ENCODE measurements around the gene SHMT1.

GRCh38 chr17:18323507-18324139 is 39.7 kb downstream of the SHMT1 start:
- TF ChIP-seq CTCF (optimal IDR thresholded peaks at IDR 0.05 in 1 of 3, IDR thresholded peaks at IDR 0.05 in 1 of 3, conservative IDR thresholded peaks at IDR 0.05 in 1 of 3; ENCODE audit: extremely low read depth in 1 of 3, insufficient read depth in 2 of 3, low read length in 3 of 3) (no peak), EZH2 (IDR thresholded peaks at IDR 0.05; ENCODE audit: low read length) (no peak)
